GM18858 (cell line): Measurements from ENCODE around the gene CCDC158.
"Not testable (repeated sequence)": the region's sequence is repeated elsewhere in the genome, so short reads cannot be mapped to it uniquely, and the experiment has no call there.

Experiments
- ATAC-seq: cut with Tn5 transposase; IDR thresholded peaks from one replicate; pipeline ENCODE4 v1.9.1; 2021; ENCODE audit not compliant: unreplicated experiment

The CCDC158 gene

GRCh38 chr4:76373919-76374552, 46.9 kb downstream of the CCDC158 start:
- ATAC-seq = no peak

DNA sequence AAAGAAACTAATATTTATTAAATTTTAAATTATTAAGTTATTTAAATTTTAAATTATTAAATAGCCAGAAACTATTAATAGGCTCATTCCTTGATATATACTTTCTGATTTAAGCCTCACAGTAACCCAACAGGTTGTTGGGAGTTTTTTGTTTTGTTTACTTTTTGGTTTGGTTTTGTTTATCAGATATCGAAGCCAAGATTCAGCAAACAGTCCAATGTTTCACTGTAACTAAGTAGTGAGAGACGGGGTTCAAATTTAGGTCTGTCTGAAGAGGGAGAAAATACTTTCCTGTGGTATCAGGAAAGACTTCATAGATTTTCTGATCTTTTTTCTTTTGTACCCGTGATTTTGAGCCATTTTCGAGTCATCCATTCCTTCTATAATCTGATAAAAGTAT, 54.2 kb downstream of the CCDC158 start:
- ATAC-seq = no peak

- no peak for ATAC-seq
Measured at GRCh38 chr4:76365636-76366035, 55.3 kb downstream of the CCDC158 start.

DNA sequence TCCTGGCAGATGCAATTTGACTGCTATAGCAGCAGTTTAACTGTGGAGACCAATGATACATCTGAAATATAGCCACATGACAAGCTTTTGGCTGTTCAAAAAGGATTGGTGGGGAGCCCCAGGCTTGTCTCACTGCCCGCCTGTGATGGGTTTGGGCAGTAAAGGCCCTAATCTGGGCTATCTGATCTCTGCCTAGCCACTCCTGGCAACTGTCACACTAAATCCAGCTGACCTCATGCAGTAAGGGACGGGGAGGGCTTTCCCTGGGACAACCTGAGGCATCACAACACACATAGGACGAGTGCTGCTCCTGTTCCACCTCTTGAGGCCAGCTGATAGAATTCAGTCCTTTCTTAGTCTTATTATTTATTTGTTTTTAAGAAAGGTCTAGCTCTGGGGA, 56.2 kb downstream of the CCDC158 start:
- ATAC-seq = no peak

DNA sequence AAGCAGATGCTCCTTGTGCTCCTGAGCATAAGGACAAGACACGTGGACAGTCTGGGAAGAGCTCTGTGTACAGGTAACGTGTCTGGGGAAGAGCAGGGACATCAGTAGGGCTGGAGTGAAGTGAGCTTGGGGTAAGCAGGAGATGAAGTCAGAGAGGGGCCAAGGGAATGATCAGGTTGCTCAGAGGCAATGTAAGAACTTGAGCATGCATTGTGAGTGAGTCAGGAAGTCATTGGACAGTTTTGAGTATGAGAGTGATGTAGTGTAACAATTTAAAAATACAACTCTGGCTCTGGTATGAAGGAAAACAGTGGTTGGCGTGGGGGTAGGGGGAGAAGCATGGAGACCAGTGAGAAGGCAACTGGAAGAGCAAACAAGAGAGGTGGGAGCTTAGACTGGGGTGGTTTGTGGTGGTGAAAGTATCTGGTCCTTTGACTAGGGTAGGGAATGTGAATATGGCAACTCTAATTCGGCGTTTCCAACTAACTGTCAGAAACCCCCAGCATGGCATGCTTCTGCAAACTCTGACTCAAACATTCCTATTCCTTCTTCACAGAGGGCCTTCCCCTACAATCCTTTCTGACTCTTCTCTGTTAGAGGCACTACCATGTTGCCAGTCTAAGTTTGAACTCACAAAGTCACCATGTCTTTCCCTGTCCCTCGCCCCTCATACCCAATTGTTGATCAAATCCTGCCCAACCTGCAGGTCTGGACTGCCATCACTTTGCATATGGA, 57.2 kb downstream of the CCDC158 start:
- no peak for ATAC-seq

GRCh38 chr4:76361689-76362412, 59.1 kb downstream of the CCDC158 start:
- no peak for ATAC-seq

DNA sequence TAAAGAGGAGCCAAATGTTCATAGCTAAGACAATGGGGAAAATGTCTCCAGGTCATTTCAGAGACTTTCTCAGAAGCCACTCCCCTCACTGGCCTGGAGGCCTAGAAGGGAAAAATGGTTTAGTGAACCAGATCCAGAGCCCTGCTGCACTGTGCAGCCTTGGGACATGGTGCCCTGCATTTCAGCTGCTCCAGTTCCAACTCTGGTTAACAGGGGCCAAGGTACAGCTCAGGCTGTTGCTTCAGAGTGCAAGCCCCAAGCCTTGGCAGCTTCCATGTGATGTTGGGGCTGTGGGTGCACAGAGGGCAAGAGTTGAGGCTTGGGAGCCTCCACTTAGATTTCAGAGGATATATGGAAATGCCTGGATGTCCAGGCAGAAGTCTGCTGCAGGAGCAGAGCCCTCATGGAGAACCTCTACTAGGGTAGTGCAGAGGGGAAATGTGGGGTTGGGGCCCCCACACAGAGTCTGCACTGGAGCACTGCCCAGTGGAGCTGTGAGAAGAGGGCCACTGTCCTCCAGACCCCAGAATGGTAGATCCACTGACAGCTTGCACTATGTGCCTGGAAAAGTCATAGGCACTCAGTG, 61.0 kb downstream of the CCDC158 start:
- ATAC-seq = not testable (repeated sequence)

- no peak for ATAC-seq
Measured at GRCh38 chr4:76357981-76358380, 63.0 kb downstream of the CCDC158 start.

DNA sequence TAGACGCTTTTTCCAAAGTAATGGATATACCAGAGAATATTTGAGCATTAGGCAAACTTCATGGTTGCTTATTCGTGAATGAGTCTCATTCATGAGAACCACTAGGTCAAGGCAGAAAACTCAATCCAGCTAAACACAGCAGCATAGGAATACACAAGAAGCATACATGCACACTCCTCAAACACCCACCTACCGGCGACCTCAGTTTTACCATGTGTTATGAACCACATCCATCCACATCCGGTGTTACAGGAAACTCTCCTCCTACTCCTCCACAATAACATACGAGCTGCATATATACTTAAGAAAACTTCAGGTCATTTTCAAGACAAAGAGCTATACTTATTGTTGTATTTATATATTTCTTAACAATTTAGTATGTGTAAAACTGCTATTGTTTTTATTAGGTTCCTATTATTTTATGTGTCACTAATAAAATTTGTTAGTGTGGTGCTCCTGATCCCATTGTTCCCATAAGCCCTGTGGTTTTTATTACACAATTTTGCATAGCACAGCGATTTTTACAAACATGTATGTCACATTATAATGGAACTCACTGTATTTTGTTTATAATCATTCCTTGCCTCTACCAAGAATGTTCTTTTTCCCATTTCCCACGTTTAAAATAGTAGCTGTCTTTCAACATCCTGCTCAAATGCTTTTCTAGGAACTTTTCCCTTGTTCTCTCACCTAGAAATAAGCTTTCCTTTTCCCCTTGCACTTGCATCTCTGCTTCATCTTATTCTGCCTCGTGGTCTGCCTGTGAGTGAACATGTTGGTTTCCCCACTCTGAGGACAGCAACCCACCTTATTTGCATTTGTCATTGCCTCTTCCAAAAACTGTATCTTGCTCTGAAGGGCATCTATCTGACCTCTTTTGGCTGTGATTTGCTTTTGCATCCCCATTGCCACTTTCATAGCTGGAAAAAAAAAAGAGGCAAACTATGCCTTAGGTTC, 66.1 kb downstream of the CCDC158 start:
- ATAC-seq = no peak

DNA sequence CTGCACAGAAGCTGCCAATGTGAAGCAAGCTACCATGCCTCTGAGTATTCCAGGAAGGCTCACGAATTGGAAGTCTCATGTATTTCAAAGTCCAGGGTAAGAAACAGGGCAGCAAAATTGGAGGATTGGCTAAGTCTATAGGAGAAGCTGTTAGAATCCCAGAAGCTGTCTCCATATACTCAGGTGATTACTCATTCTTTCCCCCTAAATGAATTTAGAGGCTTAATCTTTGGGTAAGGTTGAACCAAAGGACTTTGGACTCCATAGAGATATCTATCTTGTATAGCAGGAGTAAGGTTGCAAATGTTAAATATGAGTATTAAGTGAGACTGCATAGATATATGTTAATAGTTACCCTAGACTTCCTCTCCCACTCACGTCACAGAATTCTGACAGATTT, 78.1 kb downstream of the CCDC158 start:
- ATAC-seq = no peak

DNA sequence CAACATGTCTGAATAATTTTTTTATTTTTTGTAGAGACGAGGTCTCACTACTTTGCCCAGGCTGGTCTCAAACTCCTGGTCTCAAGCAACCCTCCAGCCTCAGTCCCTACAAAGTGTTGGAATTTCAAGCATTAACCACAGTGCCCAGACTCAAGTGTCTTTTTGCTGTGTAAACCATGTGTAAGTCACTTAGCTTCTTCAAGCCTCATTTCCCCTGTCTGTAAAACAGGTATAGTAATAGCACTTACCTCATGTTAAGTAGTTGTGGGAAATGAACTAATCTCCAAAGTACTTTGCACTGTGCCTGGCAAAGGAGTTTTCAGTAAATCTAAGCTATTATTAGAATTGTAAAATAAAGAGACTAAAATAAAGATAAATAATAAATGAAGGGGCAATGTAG, 78.8 kb downstream of the CCDC158 start:
- no peak for ATAC-seq

DNA sequence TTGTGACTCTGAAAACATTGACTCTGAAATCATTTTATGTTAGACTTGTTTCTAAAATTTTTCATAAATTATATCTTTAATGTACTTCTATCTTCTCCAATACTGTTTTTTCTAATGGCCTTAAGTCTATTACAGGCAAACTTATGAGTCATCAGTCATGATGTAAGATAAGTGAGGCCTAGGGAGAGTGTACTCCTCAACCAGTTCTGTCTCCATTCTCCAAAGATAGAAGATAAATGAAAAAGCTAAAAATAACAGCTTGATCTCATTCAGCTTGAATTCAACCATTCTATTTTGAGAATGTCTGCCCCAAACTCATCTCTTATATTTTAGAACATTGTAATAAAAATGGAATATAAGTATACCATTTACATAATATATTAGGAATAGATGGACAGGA, 79.9 kb downstream of the CCDC158 start:
- ATAC-seq = no peak

- ATAC-seq = no peak
Measured at GRCh38 chr4:76339364-76339763, 81.6 kb downstream of the CCDC158 start.

DNA sequence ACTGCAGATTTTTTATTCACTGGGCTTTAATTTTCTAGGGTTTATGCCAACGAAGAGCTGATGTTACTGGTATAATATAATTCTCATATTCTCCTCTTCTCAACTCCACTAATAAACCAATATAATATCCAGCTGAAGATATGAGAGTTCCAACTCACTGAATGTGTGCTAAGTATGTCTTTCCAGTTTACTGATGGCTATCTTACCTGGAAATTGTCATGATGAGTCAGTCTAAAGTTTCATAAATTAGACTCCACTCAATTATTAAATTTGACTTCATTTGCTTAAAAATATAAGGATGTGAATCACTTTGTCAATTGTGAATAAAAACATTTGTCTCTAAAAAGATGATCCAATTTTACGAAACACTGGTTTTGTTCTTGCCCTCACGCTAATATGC, 86.1 kb downstream of the CCDC158 start:
- no peak for ATAC-seq

DNA sequence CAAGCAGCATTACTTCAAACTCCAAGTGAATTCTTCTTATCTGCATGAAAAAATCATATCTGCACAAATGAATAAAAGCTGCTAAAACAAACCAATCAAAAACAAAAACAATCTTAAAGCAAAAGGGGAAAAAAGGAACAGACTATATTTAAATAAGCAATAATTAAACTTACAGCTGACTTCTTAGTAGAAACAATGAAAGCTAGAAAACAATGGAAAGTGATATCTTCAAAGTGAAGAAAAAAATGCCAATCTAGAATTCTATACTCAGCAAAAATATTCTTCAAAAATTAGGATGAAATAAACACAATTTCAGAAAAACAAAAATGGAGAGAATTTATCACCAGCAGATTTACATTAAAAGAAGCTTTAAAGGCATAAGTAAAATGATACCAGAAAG, 94.4 kb downstream of the CCDC158 start:
- no peak for ATAC-seq

DNA sequence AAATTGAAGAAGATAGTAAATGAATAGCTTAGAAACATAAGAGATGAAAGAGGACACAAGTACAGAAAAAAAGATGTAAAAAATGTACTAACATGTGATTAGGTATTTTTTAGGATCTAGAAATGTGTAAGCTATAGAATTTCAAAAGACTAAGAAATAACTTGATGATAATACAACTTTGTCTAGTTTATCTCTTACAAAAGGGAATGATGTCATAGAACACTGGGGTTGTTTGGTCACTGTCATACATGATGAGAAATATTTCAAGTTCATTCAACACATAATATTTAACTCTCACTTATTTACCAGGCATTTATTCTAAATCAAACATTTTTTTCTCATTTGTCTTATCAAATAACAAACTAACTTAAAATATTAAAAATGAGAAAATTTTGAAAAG, 95.9 kb downstream of the CCDC158 start:
- ATAC-seq = no peak

DNA sequence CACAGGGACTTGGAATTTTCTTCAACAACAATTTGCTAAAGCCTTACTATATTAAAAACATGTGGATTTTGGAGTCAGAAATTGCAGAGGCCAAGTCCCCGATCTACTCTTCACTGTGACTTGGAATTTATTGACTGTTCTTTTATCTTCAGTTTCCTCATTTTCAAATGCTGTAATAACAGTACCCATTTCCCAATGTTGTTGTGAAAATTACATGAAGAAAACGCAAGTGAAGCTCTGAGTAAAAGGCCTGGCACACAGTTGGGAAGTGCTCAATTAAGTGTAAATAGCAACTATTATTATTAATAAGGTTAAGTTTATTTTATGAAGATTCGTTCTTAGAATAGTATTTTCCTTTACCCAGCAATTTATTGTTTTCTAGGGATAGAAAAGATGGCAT, 98.7 kb downstream of the CCDC158 start:
- ATAC-seq = no peak

GRCh38 chr4:76316131-76316530, 104.8 kb downstream of the CCDC158 start:
- no peak for ATAC-seq

DNA sequence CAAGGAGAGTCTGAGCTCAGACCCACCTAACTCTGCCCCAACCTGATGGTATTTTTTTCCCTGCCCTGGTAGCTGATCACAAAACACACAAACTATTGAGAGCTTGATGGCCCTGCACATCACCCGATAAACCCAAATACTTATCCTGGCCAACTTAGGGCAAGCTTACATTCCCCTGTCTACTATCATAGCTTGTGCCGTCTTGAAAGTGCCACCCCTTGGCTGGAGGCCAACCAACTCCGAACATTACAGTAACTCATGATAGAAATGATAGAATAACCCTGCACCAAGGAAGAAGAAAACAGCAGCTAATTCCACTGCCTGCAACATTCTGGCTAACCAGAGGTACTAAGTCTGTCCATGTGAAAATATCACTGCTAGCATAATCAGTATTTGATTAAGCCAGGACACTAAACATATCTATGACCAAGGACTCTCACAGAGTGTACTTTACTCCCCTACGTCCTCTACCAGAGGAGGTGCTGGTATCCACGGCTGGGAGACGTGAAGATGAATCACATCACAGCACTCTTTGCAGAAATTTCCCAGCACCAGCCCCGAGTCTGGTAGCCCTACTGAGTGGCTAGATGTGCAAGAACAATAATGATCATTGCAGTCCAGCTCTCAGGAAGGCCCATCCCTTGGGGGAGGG, 105.5 kb downstream of the CCDC158 start:
- no peak for ATAC-seq

DNA sequence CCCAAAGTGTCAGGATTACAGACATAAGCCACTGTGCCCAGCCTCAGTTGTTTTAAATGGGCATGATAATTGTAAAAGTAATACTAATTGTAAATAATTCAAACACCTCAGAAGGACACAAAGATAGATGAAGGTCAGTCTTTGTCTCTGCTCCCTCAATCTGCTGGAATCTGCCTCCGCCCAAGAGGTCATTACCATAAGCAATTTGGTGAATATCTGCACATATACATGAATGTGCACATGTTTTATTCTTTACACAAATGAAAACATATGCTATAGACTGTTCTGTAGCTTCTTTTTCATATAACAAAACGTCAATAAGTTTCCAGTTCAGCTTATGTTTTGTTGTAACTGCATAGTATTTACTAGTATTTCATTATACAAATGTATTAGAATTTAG, 107.4 kb downstream of the CCDC158 start:
- ATAC-seq = no peak
